Measurements from ENCODE around the gene FREM2. TPM values are rescaled to one million over a fixed set of nuclear protein-coding genes. Genes with fewer than 3 reads are reported as not detected.

Gene FREM2
- total RNA-seq, 1 experiment from 2014 or later, result 3.8 TPM

GRCh38 chr13:38752686-38753085 is 65.8 kb downstream of the FREM2 start:
- intact Hi-C loops (cut with micrococcal nuclease; ENCODE audit: unreplicated experiment), result no loop called here
- H3K4me1 ChIP-seq (ENCODE audit: insufficient read depth, low read length, poor library complexity, severe bottlenecking), result no peaks in the 10 kb centered on the region
- no peak overlapping the region for H3K27ac ChIP-seq (ENCODE audit: low read depth, low read length, poor library complexity, severe bottlenecking)
- no TSS peak for BruUV-seq (replicated peaks)
- ChIA-PET POLR2A (ENCODE audit: low non-redundant PET) (no interaction called here), CTCF (no interaction called here)
- H3K4me3 ChIP-seq (ENCODE audit: low read depth, low read length, poor library complexity, severe bottlenecking), result no peak overlapping the region
- H3K27me3 ChIP-seq (replicated peaks; ENCODE audit: insufficient read depth, low read depth, low read length, poor library complexity), result no peaks in the 10 kb centered on the region
- H3K9me3 ChIP-seq (ENCODE audit: low read depth, low read length, poor library complexity, severe bottlenecking), result no peaks in the 10 kb centered on the region
- no peak for DNase-seq (ENCODE audit: low spot score)
- H3K36me3 ChIP-seq (ENCODE audit: insufficient read depth, low read length, poor library complexity, severe bottlenecking), result no peaks in the 10 kb centered on the region
- TF ChIP-seq EZH2 (IDR thresholded peaks at IDR 0.05; ENCODE audit: borderline replicate concordance, low read depth, low read length, poor library complexity, severe bottlenecking) (no peak), CTCF (conservative IDR thresholded peaks at IDR 0.05; ENCODE audit: low read depth, low read length) (no peak)

GRCh38 chr13:38753878-38754277 is 67.0 kb downstream of the FREM2 start:
- CTCF ChIA-PET, result no interaction called here
- no TSS peak for BruUV-seq (replicated peaks)
- intact Hi-C loops (cut with micrococcal nuclease; ENCODE audit: unreplicated experiment), result no loop called here
- no peak for TF ChIP-seq CTCF (conservative IDR thresholded peaks at IDR 0.05; ENCODE audit: low read depth, low read length)
- no peak for TF ChIP-seq EZH2 (IDR thresholded peaks at IDR 0.05; ENCODE audit: borderline replicate concordance, low read depth, low read length, poor library complexity, severe bottlenecking)
- no peak for DNase-seq (ENCODE audit: low spot score)
- Histone ChIP-seq H3K27ac (ENCODE audit: low read depth, low read length, poor library complexity, severe bottlenecking) (no peak overlapping the region), H3K27me3 (replicated peaks; ENCODE audit: insufficient read depth, low read depth, low read length, poor library complexity) (peaks cover 7% of the 10 kb centered on the region), H3K36me3 (ENCODE audit: insufficient read depth, low read length, poor library complexity, severe bottlenecking) (no peaks in the 10 kb centered on the region), H3K9me3 (ENCODE audit: low read depth, low read length, poor library complexity, severe bottlenecking) (no peaks in the 10 kb centered on the region), H3K4me1 (ENCODE audit: insufficient read depth, low read length, poor library complexity, severe bottlenecking) (no peaks in the 10 kb centered on the region), H3K4me3 (ENCODE audit: low read depth, low read length, poor library complexity, severe bottlenecking) (no peak overlapping the region)
- POLR2A ChIA-PET (ENCODE audit: low non-redundant PET), result no interaction called here

- DNase-seq (ENCODE audit: low spot score), result no peak
- H3K4me3 ChIP-seq (ENCODE audit: low read depth, low read length, poor library complexity, severe bottlenecking), result no peak overlapping the region
- no peaks in the 10 kb centered on the region for H3K4me1 ChIP-seq (ENCODE audit: insufficient read depth, low read length, poor library complexity, severe bottlenecking)
- peaks cover 7% of the 10 kb centered on the region for H3K27me3 ChIP-seq (replicated peaks; ENCODE audit: insufficient read depth, low read depth, low read length, poor library complexity)
- H3K9me3 ChIP-seq (ENCODE audit: low read depth, low read length, poor library complexity, severe bottlenecking), result no peaks in the 10 kb centered on the region
- CTCF ChIA-PET, result no interaction called here
- H3K27ac ChIP-seq (ENCODE audit: low read depth, low read length, poor library complexity, severe bottlenecking), result no peak overlapping the region
- POLR2A ChIA-PET (ENCODE audit: low non-redundant PET), result no interaction called here
- intact Hi-C loops (cut with micrococcal nuclease; ENCODE audit: unreplicated experiment), result no loop called here
- no peak for TF ChIP-seq CTCF (conservative IDR thresholded peaks at IDR 0.05; ENCODE audit: low read depth, low read length)
- no peaks in the 10 kb centered on the region for H3K36me3 ChIP-seq (ENCODE audit: insufficient read depth, low read length, poor library complexity, severe bottlenecking)
- no TSS peak for BruUV-seq (replicated peaks)
Observed at GRCh38 chr13:38755793-38756192, 68.9 kb downstream of the FREM2 start.
